22Rv1 (cell line): Measurements from ENCODE around the gene RAMAC.

ENCODE experiments used
- ZFX ChIP-seq: fragments of 450-650 bp; IDR thresholded peaks from 2 replicates; pipeline ENCODE4 v1.6.1; 2017; ENCODE audit warnings: antibody characterized with exemption, borderline replicate concordance
- TF ChIP-seq, protein P1 (sequence below): fragments of 450-650 bp; IDR thresholded peaks from 2 replicates; pipeline ENCODE4 v1.5.1; 2017; ENCODE audit warnings: mild to moderate bottlenecking

DNA sequence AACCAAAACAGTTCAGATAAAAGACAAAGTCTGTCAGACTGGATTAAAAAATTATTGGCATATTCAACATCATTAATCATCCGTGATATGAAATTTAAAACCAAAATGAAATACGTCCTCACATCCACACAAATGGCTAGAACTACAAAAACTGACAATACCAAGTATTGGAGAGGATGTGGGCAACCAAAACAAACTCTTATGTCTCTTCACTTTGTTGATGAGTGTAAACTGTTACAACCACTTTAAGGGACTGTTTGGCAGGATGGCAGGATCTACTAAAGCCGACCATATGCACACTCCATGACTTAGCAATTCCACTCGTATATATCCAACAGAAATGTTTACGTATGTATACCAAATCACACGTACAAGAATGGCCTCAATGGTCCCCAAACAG lies 50.2 kb downstream of the RAMAC start:
- TF ChIP-seq, protein P1, sequence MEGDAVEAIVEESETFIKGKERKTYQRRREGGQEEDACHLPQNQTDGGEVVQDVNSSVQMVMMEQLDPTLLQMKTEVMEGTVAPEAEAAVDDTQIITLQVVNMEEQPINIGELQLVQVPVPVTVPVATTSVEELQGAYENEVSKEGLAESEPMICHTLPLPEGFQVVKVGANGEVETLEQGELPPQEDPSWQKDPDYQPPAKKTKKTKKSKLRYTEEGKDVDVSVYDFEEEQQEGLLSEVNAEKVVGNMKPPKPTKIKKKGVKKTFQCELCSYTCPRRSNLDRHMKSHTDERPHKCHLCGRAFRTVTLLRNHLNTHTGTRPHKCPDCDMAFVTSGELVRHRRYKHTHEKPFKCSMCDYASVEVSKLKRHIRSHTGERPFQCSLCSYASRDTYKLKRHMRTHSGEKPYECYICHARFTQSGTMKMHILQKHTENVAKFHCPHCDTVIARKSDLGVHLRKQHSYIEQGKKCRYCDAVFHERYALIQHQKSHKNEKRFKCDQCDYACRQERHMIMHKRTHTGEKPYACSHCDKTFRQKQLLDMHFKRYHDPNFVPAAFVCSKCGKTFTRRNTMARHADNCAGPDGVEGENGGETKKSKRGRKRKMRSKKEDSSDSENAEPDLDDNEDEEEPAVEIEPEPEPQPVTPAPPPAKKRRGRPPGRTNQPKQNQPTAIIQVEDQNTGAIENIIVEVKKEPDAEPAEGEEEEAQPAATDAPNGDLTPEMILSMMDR = no peak
- no peak for TF ChIP-seq ZFX
